Brain microvascular endothelial cell (primary cell): ENCODE results near the gene HSF5.

ENCODE experiments used
- DNase-seq: peaks from one replicate; pipeline ENCODE4 v3.0.0-alpha.2; 2020
- H3K27ac ChIP-seq: fragments of 250-450 bp; sonication (Bioruptor Pico); 2 replicates; pipeline ENCODE4 v1.5.1; 2020; ENCODE audit warnings: mild to moderate bottlenecking, moderate library complexity
- H3K27me3 ChIP-seq: fragments of 250-450 bp; sonication (Bioruptor Pico); replicated peaks from 2 replicates; pipeline ENCODE4 v1.5.1; 2020; ENCODE audit warnings: mild to moderate bottlenecking
- H3K36me3 ChIP-seq: fragments of 250-450 bp; sonication (Bioruptor Pico); replicated peaks from 2 replicates; pipeline ENCODE4 v1.5.1; 2020; ENCODE audit warnings: mild to moderate bottlenecking
- H3K4me3 ChIP-seq: 2 replicates; pipeline ENCODE4 v1.5.1; 2011; ENCODE audit warnings: low read depth, mild to moderate bottlenecking, control low read depth, low read length, moderate library complexity
- CTCF ChIP-seq: IDR thresholded peaks from 2 replicates; pipeline ENCODE4 v1.5.1; 2011; ENCODE audit warnings: low read depth, mild to moderate bottlenecking, moderate library complexity, low read length, control low read depth, inconsistent platforms; ENCODE audit errors: missing control alignments
- in situ Hi-C: cut with HindIII; loops from 2 replicates; pipeline ENCODE4 v1.10.0; 2017; ENCODE audit warnings: low sequenced_read_pairs, low pct_ligation_motif_present

Gene HSF5

GRCh38 chr17:58520843-58521430 lies 32.7 kb upstream of the HSF5 start:
- DNase-seq = no peak
- in situ Hi-C loops = no loop called here

GRCh38 chr17:58517928-58518609 lies 29.9 kb upstream of the HSF5 start:
- no peak for TF ChIP-seq CTCF
- no peaks in the 10 kb centered on the region for H3K36me3 ChIP-seq
- DNase-seq = peak; percentile 100
- H3K27me3 ChIP-seq = no peaks in the 10 kb centered on the region
- peak overlapping the region; percentile 72 for H3K27ac ChIP-seq
- H3K4me3 ChIP-seq = peak overlapping the region; percentile 77
- in situ Hi-C loops = no loop called here

More at GRCh38 chr17:58520843-58521430, 32.7 kb upstream of the HSF5 start:
- no peaks in the 10 kb centered on the region for H3K27me3 ChIP-seq
- H3K4me3 ChIP-seq = no peak overlapping the region
- no peak overlapping the region for H3K27ac ChIP-seq
- H3K36me3 ChIP-seq = no peaks in the 10 kb centered on the region
- TF ChIP-seq CTCF = peak; percentile 77

GRCh38 chr17:58517378-58517927 lies 29.2 kb upstream of the HSF5 start:
- in situ Hi-C loops = no loop called here
- no peak for TF ChIP-seq CTCF
- peak overlapping the region; percentile 77 for H3K4me3 ChIP-seq
- no peaks in the 10 kb centered on the region for H3K27me3 ChIP-seq
- no peak for DNase-seq
- H3K27ac ChIP-seq = peak overlapping the region; percentile 23
- H3K36me3 ChIP-seq = no peaks in the 10 kb centered on the region

GRCh38 chr17:58516644-58517377 lies 28.6 kb upstream of the HSF5 start:
- in situ Hi-C loops = no loop called here
- peak overlapping the region; percentile 77 for H3K4me3 ChIP-seq
- no peak for DNase-seq
- H3K27me3 ChIP-seq = no peaks in the 10 kb centered on the region
- TF ChIP-seq CTCF = no peak
- no peak overlapping the region for H3K27ac ChIP-seq
- no peaks in the 10 kb centered on the region for H3K36me3 ChIP-seq

- Histone ChIP-seq H3K4me3 (no peak overlapping the region), H3K27ac (no peak overlapping the region), H3K36me3 (peaks cover 13% of the 10 kb centered on the region), H3K27me3 (no peaks in the 10 kb centered on the region)
- in situ Hi-C loops = no loop called here
- no peak for TF ChIP-seq CTCF
- DNase-seq = no peak
Measured at GRCh38 chr17:58515286-58515685, 27.1 kb upstream of the HSF5 start.
